HG03045 (cell line): Measurements from ENCODE around the gene MRAP.

Experiments used
- ATAC-seq: cut with Tn5 transposase; IDR thresholded peaks from one replicate; pipeline ENCODE4 v1.9.1; 2021; ENCODE audit warnings: mild to moderate bottlenecking, moderate library complexity; ENCODE audit not compliant: unreplicated experiment

MRAP gene

GRCh38 chr21:32347977-32348376, 49.3 kb downstream of the MRAP start:
- no peak for ATAC-seq

- no peak for ATAC-seq
Measured at GRCh38 chr21:32348604-32349332, 50.1 kb downstream of the MRAP start.

GRCh38 chr21:32349333-32349944, 50.8 kb downstream of the MRAP start:
- no peak for ATAC-seq

GRCh38 chr21:32350211-32350980, 51.7 kb downstream of the MRAP start:
- ATAC-seq: no peak

GRCh38 chr21:32350981-32351380, 52.3 kb downstream of the MRAP start:
- ATAC-seq: no peak

GRCh38 chr21:32351428-32351827, 52.8 kb downstream of the MRAP start:
- no peak for ATAC-seq

- ATAC-seq: no peak
Measured at GRCh38 chr21:32352526-32352925, 53.9 kb downstream of the MRAP start.

- no peak for ATAC-seq
Measured at GRCh38 chr21:32353002-32353711, 54.5 kb downstream of the MRAP start.

- ATAC-seq: no peak
Measured at GRCh38 chr21:32356874-32357395, 58.3 kb downstream of the MRAP start.

GRCh38 chr21:32359719-32360260, 61.1 kb downstream of the MRAP start:
- no peak for ATAC-seq

- ATAC-seq: no peak
Measured at GRCh38 chr21:32360401-32360975, 61.8 kb downstream of the MRAP start.
